ENCODE results near the gene INTS1.

INTS1 gene

DNA sequence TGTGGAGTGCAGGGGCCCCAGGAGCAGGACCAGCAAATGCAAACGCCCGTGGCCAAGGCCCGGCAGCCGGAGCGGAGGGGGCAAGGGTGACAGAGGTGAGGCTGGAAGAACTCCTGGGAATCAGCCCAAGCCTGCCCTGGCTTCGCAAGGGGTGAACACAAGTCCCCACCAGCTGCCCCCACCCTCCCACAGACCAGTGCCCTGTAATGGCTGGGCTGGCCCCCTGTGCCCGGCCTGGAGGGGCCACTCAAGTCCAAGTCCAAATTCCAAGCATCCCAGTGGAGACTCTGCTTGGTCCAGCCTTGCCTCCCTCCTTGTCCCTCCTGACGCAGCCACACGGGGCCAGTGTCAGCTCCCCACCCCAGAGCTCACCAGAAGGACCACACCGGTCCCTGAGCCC, 73.0 kb downstream of the INTS1 start:
- peaks cover 15% of the 10 kb centered on the region for H3K27me3 ChIP-seq (ENCODE audit: insufficient read depth, low read length)
- no peaks in the 10 kb centered on the region for H3K36me3 ChIP-seq (ENCODE audit: insufficient read depth, low read length)
- H3K4me3 ChIP-seq (ENCODE audit: low read length), result no peak overlapping the region
- H2AFZ ChIP-seq (ENCODE audit: low read depth, low read length), result no peak overlapping the region
- no peaks in the 10 kb centered on the region for H3K9me3 ChIP-seq (ENCODE audit: low read length)
- peaks cover 10% of the 10 kb centered on the region for H3K4me1 ChIP-seq (ENCODE audit: insufficient read depth, low read length)

- Histone ChIP-seq H3K4me1 (ENCODE audit: insufficient read depth, low read length) (peaks cover 10% of the 10 kb centered on the region), H3K27me3 (ENCODE audit: insufficient read depth, low read length) (peaks cover 15% of the 10 kb centered on the region), H3K36me3 (ENCODE audit: insufficient read depth, low read length) (no peaks in the 10 kb centered on the region), H2AFZ (ENCODE audit: low read depth, low read length) (no peak overlapping the region), H3K4me3 (ENCODE audit: low read length) (no peak overlapping the region), H3K9me3 (ENCODE audit: low read length) (no peaks in the 10 kb centered on the region)
Measured at GRCh38 chr7:1430056-1430845, 73.9 kb downstream of the INTS1 start.

DNA sequence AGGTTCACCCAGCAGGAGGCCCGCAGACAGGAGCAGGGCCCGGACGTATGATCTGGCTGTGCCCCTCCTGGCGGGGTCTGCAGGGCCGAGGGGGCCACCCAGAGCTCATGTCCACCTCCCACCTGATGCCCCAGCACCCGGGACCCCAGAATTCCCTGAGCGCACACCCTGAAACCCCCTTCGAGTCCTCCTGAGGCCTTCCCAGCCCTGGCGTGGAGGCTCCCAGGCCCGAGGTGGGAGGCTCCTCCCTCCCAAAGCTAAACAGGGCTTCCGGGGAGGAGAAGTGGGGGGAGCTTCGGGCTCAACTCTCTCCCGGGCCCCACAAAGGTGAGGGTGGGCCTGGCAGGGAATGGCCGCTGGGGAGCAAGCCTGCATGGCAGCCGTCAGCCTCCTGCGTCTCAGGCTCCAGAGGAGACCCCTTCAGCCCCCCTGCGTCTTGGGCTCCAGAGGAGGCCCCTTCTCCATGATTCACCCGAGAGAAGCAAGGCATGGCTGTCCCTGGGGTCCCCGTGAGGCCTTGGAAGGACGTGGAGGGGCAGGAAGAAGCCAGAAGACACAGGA, 75.2 kb downstream of the INTS1 start:
- Histone ChIP-seq H3K9me3 (ENCODE audit: low read length) (no peaks in the 10 kb centered on the region), H3K4me1 (ENCODE audit: insufficient read depth, low read length) (peaks cover 10% of the 10 kb centered on the region), H2AFZ (ENCODE audit: low read depth, low read length) (no peak overlapping the region), H3K4me3 (ENCODE audit: low read length) (no peak overlapping the region), H3K36me3 (ENCODE audit: insufficient read depth, low read length) (no peaks in the 10 kb centered on the region), H3K27me3 (ENCODE audit: insufficient read depth, low read length) (peaks cover 16% of the 10 kb centered on the region)

GRCh38 chr7:1427064-1427657, 77.0 kb downstream of the INTS1 start:
- Histone ChIP-seq H2AFZ (ENCODE audit: low read depth, low read length) (no peak overlapping the region), H3K36me3 (ENCODE audit: insufficient read depth, low read length) (no peaks in the 10 kb centered on the region), H3K9me3 (ENCODE audit: low read length) (no peaks in the 10 kb centered on the region), H3K4me1 (ENCODE audit: insufficient read depth, low read length) (peaks cover 17% of the 10 kb centered on the region), H3K27me3 (ENCODE audit: insufficient read depth, low read length) (peaks cover 24% of the 10 kb centered on the region), H3K4me3 (ENCODE audit: low read length) (no peak overlapping the region)

- Histone ChIP-seq H2AFZ (ENCODE audit: low read depth, low read length) (no peak overlapping the region), H3K36me3 (ENCODE audit: insufficient read depth, low read length) (no peaks in the 10 kb centered on the region), H3K4me1 (ENCODE audit: insufficient read depth, low read length) (peaks cover 17% of the 10 kb centered on the region), H3K9me3 (ENCODE audit: low read length) (no peaks in the 10 kb centered on the region), H3K4me3 (ENCODE audit: low read length) (no peak overlapping the region), H3K27me3 (ENCODE audit: insufficient read depth, low read length) (peaks cover 28% of the 10 kb centered on the region)
Measured at GRCh38 chr7:1426474-1426873, 77.7 kb downstream of the INTS1 start.

DNA sequence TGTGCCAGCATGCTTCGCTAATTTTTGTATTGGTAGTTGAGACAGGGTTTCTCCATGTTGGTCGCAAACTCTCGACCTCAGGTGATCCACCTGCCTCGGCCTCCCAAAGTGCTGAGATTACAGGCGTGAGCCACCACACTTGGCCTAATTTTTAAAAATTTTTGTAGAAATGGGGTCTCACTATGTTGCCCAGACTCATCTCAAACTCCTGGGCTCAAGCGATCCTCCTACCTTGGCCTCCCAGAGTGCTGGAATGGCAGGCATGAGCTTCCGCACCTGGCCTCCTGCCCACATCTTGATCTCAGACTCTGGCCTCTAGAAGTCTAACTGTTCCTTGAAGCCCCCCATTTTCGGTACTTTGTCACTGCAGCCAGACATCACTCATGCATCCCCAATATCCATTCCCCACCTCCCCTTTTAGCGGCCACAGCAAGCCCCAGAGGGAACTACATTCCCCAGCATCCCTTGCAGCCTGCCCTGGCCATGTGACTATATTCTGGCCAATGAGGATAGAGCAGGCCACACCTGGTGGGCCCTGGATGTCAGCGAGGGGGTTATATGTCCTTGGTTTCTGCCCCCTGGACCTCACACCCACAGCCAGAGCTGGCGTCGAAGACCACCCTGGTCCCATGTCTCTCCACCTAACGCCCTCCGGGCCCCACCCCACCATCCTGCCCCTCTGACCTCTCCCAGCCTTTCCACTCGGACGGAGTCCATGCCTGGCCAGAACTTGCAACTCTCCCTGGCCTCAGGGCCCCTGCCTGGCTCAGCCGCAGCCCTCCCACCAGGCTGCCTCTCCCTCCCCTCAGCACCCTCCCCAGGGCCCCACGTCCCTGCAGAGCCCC, 78.7 kb downstream of the INTS1 start:
- Histone ChIP-seq H3K36me3 (ENCODE audit: insufficient read depth, low read length) (no peaks in the 10 kb centered on the region), H3K4me3 (ENCODE audit: low read length) (no peak overlapping the region), H2AFZ (ENCODE audit: low read depth, low read length) (no peak overlapping the region), H3K27me3 (ENCODE audit: insufficient read depth, low read length) (peaks cover 20% of the 10 kb centered on the region), H3K4me1 (ENCODE audit: insufficient read depth, low read length) (peaks cover 17% of the 10 kb centered on the region), H3K9me3 (ENCODE audit: low read length) (no peaks in the 10 kb centered on the region)

- H3K4me1 ChIP-seq (ENCODE audit: insufficient read depth, low read length), result peaks cover 8% of the 10 kb centered on the region
- no peak overlapping the region for H3K4me3 ChIP-seq (ENCODE audit: low read length)
- H2AFZ ChIP-seq (ENCODE audit: low read depth, low read length), result no peak overlapping the region
- no peaks in the 10 kb centered on the region for H3K9me3 ChIP-seq (ENCODE audit: low read length)
- H3K27me3 ChIP-seq (ENCODE audit: insufficient read depth, low read length), result peaks cover 16% of the 10 kb centered on the region
- H3K36me3 ChIP-seq (ENCODE audit: insufficient read depth, low read length), result no peaks in the 10 kb centered on the region
Measured at GRCh38 chr7:1424041-1424440, 80.1 kb downstream of the INTS1 start.

DNA sequence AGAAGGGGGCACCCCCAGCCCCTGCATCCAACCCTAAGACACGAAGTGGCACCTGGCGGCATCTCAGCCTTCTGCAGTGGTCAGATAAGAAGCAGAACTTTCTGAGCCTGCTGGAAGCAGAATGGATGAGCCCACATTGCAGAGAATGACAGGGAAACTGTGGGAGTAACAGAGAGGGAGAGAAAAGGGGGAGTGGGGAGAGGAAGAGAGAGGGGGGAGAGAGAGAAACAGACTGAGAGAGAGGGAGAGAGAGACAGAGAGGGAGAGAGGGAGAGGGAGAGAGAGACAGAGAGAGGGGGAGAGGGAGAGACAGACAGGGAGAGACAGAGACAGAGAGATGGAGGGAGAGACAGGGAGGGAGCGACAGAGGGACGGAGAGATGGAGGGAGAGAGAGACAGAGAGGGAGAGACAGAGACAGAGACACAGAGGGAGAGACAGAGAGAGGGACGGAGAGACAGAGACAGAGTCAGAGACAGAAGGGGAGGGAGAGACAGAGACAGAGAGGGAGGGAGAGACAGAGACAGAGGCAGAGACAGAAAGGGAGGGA, 80.9 kb downstream of the INTS1 start:
- no peaks in the 10 kb centered on the region for H3K9me3 ChIP-seq (ENCODE audit: low read length)
- H2AFZ ChIP-seq (ENCODE audit: low read depth, low read length), result no peak overlapping the region
- H3K4me1 ChIP-seq (ENCODE audit: insufficient read depth, low read length), result peaks cover 7% of the 10 kb centered on the region
- peaks cover 16% of the 10 kb centered on the region for H3K27me3 ChIP-seq (ENCODE audit: insufficient read depth, low read length)
- H3K36me3 ChIP-seq (ENCODE audit: insufficient read depth, low read length), result no peaks in the 10 kb centered on the region
- H3K4me3 ChIP-seq (ENCODE audit: low read length), result no peak overlapping the region

- H3K9me3 ChIP-seq (ENCODE audit: low read length), result no peaks in the 10 kb centered on the region
- H3K36me3 ChIP-seq (ENCODE audit: insufficient read depth, low read length), result no peaks in the 10 kb centered on the region
- H2AFZ ChIP-seq (ENCODE audit: low read depth, low read length), result no peak overlapping the region
- peaks cover 7% of the 10 kb centered on the region for H3K4me1 ChIP-seq (ENCODE audit: insufficient read depth, low read length)
- H3K27me3 ChIP-seq (ENCODE audit: insufficient read depth, low read length), result peaks cover 16% of the 10 kb centered on the region
- H3K4me3 ChIP-seq (ENCODE audit: low read length), result no peak overlapping the region
Measured at GRCh38 chr7:1422512-1423263, 81.5 kb downstream of the INTS1 start.

GRCh38 chr7:1421946-1422345, 82.2 kb downstream of the INTS1 start:
- Histone ChIP-seq H3K4me3 (ENCODE audit: low read length) (no peak overlapping the region), H3K4me1 (ENCODE audit: insufficient read depth, low read length) (peaks cover 7% of the 10 kb centered on the region), H2AFZ (ENCODE audit: low read depth, low read length) (no peak overlapping the region), H3K36me3 (ENCODE audit: insufficient read depth, low read length) (no peaks in the 10 kb centered on the region), H3K9me3 (ENCODE audit: low read length) (no peaks in the 10 kb centered on the region), H3K27me3 (ENCODE audit: insufficient read depth, low read length) (peaks cover 15% of the 10 kb centered on the region)

- H3K4me3 ChIP-seq (ENCODE audit: low read length), result no peak overlapping the region
- peaks cover 13% of the 10 kb centered on the region for H3K27me3 ChIP-seq (ENCODE audit: insufficient read depth, low read length)
- peaks cover 7% of the 10 kb centered on the region for H3K4me1 ChIP-seq (ENCODE audit: insufficient read depth, low read length)
- no peaks in the 10 kb centered on the region for H3K36me3 ChIP-seq (ENCODE audit: insufficient read depth, low read length)
- H2AFZ ChIP-seq (ENCODE audit: low read depth, low read length), result no peak overlapping the region
- H3K9me3 ChIP-seq (ENCODE audit: low read length), result no peaks in the 10 kb centered on the region
Measured at GRCh38 chr7:1421020-1421790, 83.0 kb downstream of the INTS1 start.

Data from neuron (in vitro differentiated cells).